Stimulated activated CD8-positive, alpha-beta memory T cell treated with anti-CD3 and anti-CD28 coated beads, Interleukin-12 subunit alpha, Interleukin-12 subunit beta, amount 100 ng/mL, for 4 hours (primary cell): Measurements from ENCODE around the gene HAVCR1.
"Not testable (repeated sequence)": the region's sequence is repeated elsewhere in the genome, so short reads cannot be mapped to it uniquely, and the experiment has no call there.

Experiments used
- DNase-seq: peaks from one replicate; pipeline ENCODE4 v3.0.0-alpha.2; 2020; ENCODE audit warnings: low read depth

Gene HAVCR1

GRCh38 chr5:157049605-157050004 is 9.3 kb downstream of the HAVCR1 start:
- DNase-seq, result no peak

- no peak for DNase-seq
Measured at GRCh38 chr5:157047898-157048297, 11.0 kb downstream of the HAVCR1 start.

- DNase-seq, result not testable (repeated sequence)
Measured at GRCh38 chr5:157047016-157047415, 11.9 kb downstream of the HAVCR1 start.

DNA sequence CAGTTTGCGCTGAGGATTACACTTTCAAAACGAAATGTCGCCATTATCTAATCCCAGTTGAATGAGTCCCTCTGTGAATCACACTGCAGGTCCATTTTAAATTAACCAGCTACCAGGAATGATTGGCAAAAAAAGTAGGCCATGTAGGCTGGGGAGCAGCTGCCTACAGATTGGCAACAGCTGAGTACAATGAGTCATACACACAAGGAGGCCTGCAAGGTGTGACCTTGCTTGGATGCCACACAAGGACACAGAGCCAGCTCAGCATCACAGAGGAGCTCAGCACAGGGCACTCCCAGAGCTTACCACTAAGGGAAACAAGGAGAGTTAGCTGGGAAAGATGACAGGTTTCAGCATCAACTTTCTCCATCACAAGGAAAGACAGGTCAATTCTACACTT is 12.9 kb downstream of the HAVCR1 start:
- DNase-seq, result no peak

DNA sequence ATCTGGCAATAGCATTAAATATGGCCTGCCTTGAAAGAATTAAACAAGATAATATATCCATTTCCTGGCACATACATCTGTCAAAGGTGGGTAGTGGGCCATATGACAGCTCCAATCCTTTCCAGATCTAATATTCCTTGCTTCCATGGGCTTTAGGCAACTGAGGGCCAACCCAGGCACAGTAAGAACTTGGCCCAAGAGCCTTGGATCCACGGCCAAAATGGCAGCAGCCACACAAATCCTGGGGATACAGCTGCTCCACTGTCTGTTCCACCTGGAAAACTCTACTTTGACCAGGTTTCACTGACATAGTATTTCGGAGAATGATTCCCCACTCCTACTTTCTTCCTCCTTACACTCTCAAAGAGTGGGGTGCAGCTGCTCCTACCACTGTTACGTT is 13.3 kb downstream of the HAVCR1 start:
- no peak for DNase-seq

DNA sequence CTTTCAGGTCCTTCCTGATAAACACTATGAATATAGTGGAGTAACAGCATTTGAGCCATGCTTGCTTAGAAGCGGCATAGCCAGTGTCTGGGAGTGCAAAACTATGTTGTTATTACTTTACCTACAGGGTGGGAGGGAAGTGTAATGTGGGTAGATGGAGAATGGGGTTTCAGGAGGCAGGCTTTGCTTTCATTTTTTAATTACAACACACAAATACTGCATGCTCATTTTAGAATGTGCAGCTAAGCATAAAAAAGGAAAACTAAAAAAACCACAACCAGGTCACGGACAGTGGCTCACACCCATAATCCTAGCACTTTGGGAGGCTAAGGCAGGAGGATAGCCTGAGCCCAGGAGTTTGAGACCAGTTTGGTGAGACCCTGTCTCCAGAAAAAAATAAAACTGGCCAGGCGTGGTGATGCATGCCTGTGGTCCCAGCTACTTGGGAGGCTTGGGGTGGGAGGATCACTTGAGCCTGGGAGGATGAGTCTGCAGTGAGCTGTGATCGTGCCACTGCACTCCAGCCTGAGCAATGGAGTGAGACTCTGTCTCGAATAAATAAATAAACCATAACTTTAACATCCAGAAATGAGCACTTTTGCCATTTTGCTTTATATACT is 20.2 kb downstream of the HAVCR1 start:
- DNase-seq, result no peak

DNA sequence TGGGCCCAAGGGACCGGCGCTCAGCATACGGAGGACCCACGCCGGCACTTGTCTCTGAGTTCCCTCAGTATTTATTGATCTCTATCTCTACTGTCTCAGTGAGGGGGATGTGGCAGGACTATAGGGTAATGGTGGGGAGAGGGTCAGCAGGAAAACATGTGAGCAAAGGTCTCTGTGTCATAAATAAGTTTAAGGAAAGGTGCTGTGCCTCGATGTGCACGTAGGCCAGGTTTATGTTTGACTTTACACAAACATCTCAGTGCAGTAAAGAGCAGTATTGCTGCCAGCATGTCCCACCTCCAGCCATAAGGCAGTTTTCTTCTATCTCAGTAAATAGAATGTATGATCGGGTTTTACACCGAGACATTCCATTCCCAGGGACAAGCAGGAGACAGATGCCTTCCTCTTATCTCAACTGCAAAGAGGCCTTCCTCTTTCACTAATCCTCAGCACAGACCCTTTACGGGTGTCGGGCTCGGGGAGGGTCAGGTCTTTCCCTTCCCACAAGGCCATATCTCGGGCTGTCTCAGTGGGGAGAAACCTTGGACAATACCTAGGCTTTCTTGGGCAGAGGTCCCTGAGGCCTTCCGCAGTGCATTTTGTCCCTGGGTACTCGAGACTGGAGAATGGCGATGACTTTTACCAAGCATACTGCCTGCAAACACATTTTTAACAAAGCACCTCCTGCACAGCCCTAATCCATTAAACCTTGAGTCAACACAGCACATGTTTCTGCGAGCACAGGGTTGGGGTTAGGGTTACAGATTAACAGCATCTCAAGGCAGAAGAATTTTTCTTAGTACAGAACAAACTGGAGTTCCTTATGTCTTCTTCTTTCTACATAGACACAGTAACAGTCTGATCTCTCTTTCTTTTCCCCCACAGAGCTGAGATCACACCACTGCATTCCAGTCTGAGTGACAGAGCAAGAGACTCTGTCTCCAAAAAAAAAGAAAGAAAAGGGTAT is 24.5 kb downstream of the HAVCR1 start:
- DNase-seq, result not testable (repeated sequence)

DNA sequence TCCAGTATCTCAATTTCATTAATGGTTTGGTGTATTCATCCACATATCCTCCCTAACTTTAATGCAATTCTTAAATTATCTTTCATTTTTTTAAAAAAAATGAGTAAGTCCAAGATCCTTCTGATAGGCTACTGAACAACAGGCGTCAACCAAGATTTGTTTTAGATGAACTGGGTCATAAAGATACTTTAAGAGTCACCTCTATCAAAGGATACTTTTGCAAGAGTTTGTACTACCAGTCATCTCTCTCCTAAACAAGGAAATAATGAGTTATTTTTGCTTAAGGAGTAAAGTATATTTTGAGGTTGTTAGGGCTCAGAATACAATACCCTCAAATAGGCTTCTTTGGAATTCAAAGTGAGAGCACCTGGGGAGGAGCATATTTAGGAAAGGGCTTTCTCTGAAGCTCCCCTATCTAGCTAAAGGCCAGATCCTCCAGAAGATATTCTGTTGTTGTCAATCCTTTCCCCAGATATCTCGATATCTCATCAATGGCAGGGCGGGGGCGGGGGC is 25.8 kb downstream of the HAVCR1 start:
- no peak for DNase-seq

DNA sequence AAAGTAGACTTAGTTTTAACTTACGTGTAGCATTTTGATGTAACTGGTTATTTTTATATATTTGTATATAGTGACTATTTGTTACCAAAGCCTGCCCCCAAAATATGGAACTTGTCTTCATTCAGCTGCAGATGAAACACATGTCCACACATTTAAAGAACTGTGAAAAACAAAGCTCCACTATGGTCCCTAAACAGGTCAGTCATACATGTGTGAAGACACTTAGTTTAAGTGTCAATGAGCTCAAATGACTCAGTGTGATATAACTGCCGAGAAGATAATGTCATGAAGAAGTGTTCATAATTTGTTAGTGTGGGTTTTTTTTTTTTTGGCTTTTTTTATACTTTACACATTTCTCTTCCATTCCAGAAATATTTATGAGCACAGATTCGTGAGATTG is 28.2 kb downstream of the HAVCR1 start:
- DNase-seq, result no peak

GRCh38 chr5:157029457-157029856 is 29.5 kb downstream of the HAVCR1 start:
- no peak for DNase-seq

DNA sequence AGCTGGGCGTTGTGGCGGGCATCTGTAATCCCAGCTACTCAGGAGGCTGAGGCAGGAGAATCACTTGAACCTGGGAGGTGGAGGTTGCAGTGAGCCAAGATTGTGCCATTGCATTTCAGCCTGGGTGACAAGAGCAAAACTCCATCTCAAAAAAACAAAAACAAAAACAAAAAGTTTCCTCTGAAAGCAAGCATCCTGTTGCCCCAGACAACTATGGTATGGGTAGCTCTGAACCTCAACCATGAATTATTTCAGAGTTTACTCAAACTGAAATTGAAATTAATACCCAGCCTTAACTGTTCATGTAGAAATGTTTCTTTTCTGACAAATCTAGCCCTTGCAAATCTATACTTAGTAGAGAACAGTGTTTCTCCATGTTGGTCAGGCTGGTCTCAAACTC is 31.3 kb downstream of the HAVCR1 start:
- DNase-seq, result not testable (repeated sequence)

DNA sequence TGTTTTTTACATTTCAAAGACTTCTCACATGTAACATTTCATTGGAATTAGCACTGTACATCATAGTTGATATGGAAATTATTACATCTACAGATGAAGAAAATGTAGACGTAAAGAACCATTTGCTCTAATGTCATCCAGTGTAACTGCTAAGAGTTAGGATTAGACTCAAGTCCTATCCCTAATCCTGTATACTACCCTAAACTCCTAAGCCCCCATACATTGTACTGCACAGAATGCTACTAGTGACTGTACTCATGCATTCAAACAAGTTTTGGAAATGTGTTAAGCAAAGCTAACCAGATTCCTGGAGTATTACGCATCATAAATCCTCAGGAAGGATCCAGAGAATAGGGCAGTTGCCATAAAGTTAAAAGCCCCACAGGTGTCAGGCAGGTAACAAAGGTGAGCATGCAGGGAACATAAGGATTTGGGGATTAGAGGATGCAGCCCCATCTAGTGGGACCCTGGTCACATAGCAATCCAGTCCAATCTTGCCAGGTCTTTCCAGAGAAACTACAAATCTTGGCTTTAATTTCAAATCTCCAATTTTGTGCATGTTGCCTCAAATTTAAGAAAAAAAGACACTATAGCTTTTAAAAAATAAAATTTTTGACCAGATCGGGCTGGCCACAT is 32.0 kb downstream of the HAVCR1 start:
- no peak for DNase-seq

DNA sequence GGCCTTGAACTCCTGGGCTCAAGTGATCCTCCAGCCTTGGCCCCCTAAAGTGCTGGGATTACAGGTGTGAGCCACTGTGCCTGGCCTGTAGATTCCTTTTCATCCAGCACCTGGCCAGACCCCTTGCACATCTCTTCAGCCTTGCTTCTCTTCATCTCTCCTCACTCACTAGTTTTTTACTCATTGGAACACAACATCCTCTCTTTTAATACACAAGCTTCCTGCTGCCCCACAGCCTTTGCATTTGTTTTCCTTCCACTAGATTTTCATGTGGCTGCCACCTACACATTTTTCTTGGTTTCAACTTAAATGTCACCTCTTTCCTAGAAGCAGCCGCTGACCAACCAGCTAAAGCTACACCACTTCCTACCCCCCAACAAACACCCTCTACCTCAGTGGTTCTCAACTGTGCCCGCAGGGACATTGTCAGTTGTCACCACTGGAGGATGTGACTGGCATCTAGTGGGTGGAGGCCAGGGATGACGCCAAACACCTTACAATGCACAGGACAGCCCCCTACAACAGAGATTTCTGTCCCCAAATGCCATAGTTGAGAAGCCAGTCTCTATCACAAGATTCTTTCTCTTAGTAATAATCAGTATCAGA is 33.7 kb downstream of the HAVCR1 start:
- DNase-seq, result peak; percentile 49

DNA sequence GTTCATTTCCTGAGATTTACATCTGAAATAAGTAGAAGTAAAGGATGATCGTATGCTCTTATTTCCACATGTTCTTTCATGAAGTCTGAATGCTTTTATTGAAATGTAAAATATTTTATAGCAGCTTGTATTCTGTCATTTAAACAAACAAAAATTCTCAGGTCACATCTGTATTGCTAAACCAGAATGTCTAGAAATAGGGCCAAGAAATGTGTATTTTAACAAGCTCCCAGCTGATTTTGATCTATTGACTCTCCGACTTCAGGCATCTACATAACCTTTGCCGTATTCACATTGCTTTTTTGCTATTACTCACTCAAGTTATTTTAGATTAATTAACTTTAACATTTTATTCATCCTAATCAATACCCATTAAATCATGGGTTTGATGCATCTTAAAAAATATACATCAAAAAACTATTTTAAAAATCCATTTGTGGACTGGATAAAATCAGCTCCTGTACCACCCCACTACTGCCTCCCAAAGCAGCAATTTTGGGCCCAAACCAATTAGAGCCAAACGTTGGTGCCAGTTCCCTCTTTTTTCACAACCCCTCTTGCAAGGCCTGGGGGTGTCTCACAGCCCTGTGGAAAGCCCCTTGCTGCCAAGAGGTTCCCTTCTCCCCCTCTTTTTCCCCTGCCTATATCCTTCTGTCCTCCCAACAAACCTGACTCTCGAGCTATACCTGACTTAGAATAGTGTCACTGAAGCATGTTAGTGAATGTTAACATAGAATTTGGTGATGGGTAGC is 34.5 kb downstream of the HAVCR1 start:
- no peak for DNase-seq

DNA sequence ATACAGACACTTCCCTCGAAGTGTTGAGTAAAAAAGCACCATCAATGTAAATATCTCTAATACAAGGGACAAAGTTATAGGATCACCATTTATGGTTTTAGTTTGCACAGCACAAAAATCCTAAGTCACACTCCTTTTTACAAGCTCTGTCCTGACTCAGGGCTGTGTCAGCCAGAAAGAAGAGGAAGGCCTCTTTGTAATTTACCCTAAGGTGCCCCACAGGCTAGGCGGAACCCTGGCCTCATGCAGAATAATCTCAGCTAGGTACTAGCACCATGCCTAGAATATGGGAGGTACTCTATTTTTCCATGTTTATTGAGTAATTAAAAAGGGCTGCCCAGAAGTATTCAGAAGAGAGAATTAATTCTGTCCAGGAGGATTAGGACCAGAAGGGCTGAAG is 36.9 kb downstream of the HAVCR1 start:
- DNase-seq, result no peak

- no peak for DNase-seq
Measured at GRCh38 chr5:157020511-157021222, 38.2 kb downstream of the HAVCR1 start.

DNA sequence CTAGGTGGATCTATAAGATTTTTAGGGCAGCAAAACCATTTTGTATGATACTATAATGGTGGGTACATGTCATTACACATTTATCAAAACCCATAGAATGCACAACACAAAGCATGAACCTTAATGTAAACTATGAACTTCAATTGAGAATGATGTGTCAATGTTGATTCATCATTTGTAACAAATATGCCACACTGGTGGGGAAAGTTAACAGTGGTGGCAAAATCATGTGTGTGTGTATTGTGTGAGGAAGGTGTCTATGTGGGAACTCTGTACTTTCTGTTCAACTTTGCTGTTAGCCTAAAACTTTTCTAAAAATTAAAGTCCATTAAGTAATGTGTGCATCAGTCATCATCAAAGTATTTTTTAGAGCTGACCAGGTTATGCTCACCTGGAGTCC is 38.9 kb downstream of the HAVCR1 start:
- DNase-seq, result no peak

GRCh38 chr5:157014143-157014542 is 44.8 kb downstream of the HAVCR1 start:
- DNase-seq, result not testable (repeated sequence)

GRCh38 chr5:157006262-157006661 is 52.7 kb downstream of the HAVCR1 start:
- no peak for DNase-seq

DNA sequence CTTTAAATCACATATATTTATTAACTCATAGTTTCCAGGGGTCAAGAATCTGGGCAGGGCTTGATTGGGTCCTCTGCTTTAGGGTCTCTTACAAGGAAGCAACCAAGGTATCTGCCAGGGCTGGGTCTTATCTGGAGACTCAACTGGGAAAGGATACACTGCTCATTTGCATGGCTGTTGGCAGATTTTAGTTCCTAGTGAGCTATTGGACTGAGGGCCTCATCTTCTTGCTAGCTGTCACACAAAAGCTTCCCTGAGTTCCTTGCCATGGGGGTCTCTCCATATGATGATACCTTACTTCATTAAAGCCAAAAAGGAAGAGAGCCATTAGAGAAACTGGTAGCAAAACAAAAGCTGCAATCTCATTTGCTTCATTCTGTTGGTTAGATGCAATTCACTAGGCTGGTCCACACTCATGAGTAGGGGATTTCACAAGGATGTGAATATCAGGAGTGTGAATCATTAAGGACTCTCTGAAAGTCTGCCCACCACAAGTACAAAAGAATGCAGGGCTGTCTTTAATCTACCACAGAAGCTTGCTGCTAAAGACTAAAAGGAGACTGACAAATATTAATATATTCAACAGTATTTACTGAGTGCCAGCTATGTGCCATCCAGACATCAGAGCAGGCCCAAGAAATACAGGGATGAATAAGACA is 53.9 kb downstream of the HAVCR1 start:
- DNase-seq, result no peak
